A673 (cell line): ENCODE results near the gene KHDC1. TPM values are rescaled to one million over a fixed set of nuclear protein-coding genes. Genes with fewer than 3 reads are reported as not detected.
"Not testable (repeated sequence)": the region's sequence is repeated elsewhere in the genome, so short reads cannot be mapped to it uniquely, and the experiment has no call there.

ENCODE experiments used
- BruUV-seq: library from RNA; stranded (reverse); fragments of 400-500 nt; replicated peaks from 2 replicates; lab custom pipeline; 2021; lab: Mats Ljungman, UMichigan
- CTCF ChIA-PET: fragments of 300-600 bp; sonication (Branson Sonifier 250); formaldehyde crosslinking; loops from one replicate; lab custom pipeline; 2022; ENCODE audit warnings: antibody characterized with exemption; lab: Charles Lee
- POLR2A ChIA-PET: fragments of 300-600 bp; sonication (Branson Sonifier 250); formaldehyde crosslinking; loops from one replicate; lab custom pipeline; 2022; ENCODE audit warnings: antibody characterized with exemption; ENCODE audit not compliant: low non-redundant PET; lab: Charles Lee
- DNase-seq: peaks from one replicate; pipeline ENCODE4 v3.0.0-alpha.2; 2015; ENCODE audit warnings: low spot score
- H3K27ac ChIP-seq: fragments of 200-600 bp; sonication (generic); 2 replicates; pipeline ENCODE4 v1.5.1; 2016; ENCODE audit warnings: mixed run types, low read depth, mild to moderate bottlenecking, mixed read lengths, antibody characterized with exemption, low read length; ENCODE audit not compliant: poor library complexity, severe bottlenecking
- H3K27me3 ChIP-seq: fragments of 200-600 bp; sonication (generic); replicated peaks from 2 replicates; pipeline ENCODE4 v1.6.1; 2017; ENCODE audit warnings: mixed run types, low read depth, mild to moderate bottlenecking, mixed read lengths, antibody characterized with exemption, low read length; ENCODE audit not compliant: insufficient read depth, poor library complexity
- H3K36me3 ChIP-seq: fragments of 200-600 bp; sonication (generic); 2 replicates; pipeline ENCODE4 v1.6.1; 2016; ENCODE audit warnings: mixed run types, mild to moderate bottlenecking, mixed read lengths, antibody characterized with exemption, low read length; ENCODE audit not compliant: insufficient read depth, poor library complexity, severe bottlenecking
- H3K4me1 ChIP-seq: fragments of 200-600 bp; sonication (generic); 2 replicates; pipeline ENCODE4 v1.6.1; 2017; ENCODE audit warnings: mixed run types, mild to moderate bottlenecking, mixed read lengths, antibody characterized with exemption, low read length; ENCODE audit not compliant: insufficient read depth, poor library complexity, severe bottlenecking
- H3K4me3 ChIP-seq: fragments of 200-600 bp; sonication (generic); 2 replicates; pipeline ENCODE4 v1.5.1; 2016; ENCODE audit warnings: low read depth, mixed run types, mild to moderate bottlenecking, mixed read lengths, low read length; ENCODE audit not compliant: poor library complexity, severe bottlenecking
- H3K9me3 ChIP-seq: fragments of 200-600 bp; sonication (generic); 2 replicates; pipeline ENCODE4 v1.6.1; 2016; ENCODE audit warnings: mixed run types, low read depth, mild to moderate bottlenecking, mixed read lengths, antibody characterized with exemption, low read length; ENCODE audit not compliant: poor library complexity, severe bottlenecking
- EZH2 ChIP-seq: fragments of 200-600 bp; sonication (generic); IDR thresholded peaks from 2 replicates; pipeline ENCODE4 v1.6.1; 2017; ENCODE audit warnings: borderline replicate concordance, low read depth, mild to moderate bottlenecking, mixed read lengths, antibody characterized with exemption, low read length; ENCODE audit not compliant: poor library complexity, severe bottlenecking
- intact Hi-C: fragments of 100-400 bp; cut with micrococcal nuclease; formaldehyde crosslinking; loops from one replicate; pipeline ENCODE4 v1.10.0; 2022; ENCODE audit not compliant: unreplicated experiment
- total RNA-seq: library from RNA; stranded (reverse); gene quantifications from 2 replicates; pipeline ENCODE4 v1.2.3, GENCODE V29; 2021
- TF ChIP-seq, protein P1 (sequence below): fragments of 300-800, 200-600 bp; sonication (generic); conservative IDR thresholded peaks from 2 replicates; pipeline ENCODE4 v1.5.1; 2017; ENCODE audit warnings: low read depth, mild to moderate bottlenecking, antibody characterized with exemption, low read length, moderate library complexity, mixed read lengths

KHDC1 gene
- total RNA-seq, 1 experiment from 2014 or later = 11.1 TPM

DNA sequence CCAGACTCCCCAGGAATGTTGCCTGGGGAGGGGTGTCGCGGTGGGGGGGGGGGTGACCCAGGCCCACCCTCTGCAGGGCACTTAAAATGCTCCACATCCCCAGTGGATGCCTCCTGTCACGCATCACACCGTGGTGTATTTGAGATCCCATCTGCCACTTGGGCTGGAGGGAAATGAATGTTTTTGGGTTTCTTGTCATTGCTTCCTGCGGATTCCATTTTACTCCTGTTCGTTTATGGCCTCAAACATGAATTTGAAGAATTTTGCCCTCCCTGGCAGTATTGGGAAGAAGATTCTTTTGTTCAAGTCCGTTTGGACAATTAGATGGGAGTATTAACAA, 544 bp upstream of the KHDC1 start:
- Histone ChIP-seq H3K27me3 (no peaks in the 10 kb centered on the region), H3K27ac (peak overlapping the region; percentile 60), H3K4me3 (peak overlapping the region; percentile 64), H3K4me1 (peaks cover 8% of the 10 kb centered on the region), H3K9me3 (no peaks in the 10 kb centered on the region), H3K36me3 (no peaks in the 10 kb centered on the region)
- TF ChIP-seq, protein P1, sequence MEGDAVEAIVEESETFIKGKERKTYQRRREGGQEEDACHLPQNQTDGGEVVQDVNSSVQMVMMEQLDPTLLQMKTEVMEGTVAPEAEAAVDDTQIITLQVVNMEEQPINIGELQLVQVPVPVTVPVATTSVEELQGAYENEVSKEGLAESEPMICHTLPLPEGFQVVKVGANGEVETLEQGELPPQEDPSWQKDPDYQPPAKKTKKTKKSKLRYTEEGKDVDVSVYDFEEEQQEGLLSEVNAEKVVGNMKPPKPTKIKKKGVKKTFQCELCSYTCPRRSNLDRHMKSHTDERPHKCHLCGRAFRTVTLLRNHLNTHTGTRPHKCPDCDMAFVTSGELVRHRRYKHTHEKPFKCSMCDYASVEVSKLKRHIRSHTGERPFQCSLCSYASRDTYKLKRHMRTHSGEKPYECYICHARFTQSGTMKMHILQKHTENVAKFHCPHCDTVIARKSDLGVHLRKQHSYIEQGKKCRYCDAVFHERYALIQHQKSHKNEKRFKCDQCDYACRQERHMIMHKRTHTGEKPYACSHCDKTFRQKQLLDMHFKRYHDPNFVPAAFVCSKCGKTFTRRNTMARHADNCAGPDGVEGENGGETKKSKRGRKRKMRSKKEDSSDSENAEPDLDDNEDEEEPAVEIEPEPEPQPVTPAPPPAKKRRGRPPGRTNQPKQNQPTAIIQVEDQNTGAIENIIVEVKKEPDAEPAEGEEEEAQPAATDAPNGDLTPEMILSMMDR = no peak
- no peak for TF ChIP-seq EZH2
- BruUV-seq = no TSS peak
- intact Hi-C loops = no loop called here
- CTCF ChIA-PET = no interaction called here
- POLR2A ChIA-PET = interaction anchor here (0.7 kb wide), 1 partner anchor 160 kb away, joined by 5 read pairs; no protein-coding TSS in a partner anchor
- peak; percentile 14 for DNase-seq

DNA sequence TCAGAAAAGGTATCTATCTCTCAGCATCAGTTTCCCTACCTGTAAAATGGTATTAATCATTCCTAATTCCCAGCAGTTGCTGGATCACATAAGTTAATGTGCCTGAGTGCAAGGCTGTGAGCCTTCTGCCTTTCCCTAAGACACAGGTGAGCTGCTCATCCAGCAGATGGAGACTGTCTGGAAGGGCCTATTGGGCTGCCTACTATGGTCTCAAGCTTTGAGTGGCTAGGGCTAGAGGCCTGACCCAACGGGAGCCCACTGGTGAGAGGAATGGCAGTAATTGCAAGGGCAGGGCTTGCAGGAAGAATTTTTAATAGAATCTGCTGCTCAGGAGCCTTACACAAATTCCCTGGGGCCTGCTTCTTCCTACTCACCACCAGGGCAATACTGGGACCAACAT, 4.3 kb downstream of the KHDC1 start:
- no peaks in the 10 kb centered on the region for H3K9me3 ChIP-seq
- intact Hi-C loops = no loop called here
- H3K27ac ChIP-seq = no peak overlapping the region
- no peak for DNase-seq
- no peaks in the 10 kb centered on the region for H3K27me3 ChIP-seq
- ChIA-PET POLR2A (no interaction called here), CTCF (no interaction called here)
- H3K36me3 ChIP-seq = no peaks in the 10 kb centered on the region
- no peak overlapping the region for H3K4me3 ChIP-seq
- no TSS peak for BruUV-seq
- TF ChIP-seq, protein P1 = no peak
- peaks cover 6% of the 10 kb centered on the region for H3K4me1 ChIP-seq

DNA sequence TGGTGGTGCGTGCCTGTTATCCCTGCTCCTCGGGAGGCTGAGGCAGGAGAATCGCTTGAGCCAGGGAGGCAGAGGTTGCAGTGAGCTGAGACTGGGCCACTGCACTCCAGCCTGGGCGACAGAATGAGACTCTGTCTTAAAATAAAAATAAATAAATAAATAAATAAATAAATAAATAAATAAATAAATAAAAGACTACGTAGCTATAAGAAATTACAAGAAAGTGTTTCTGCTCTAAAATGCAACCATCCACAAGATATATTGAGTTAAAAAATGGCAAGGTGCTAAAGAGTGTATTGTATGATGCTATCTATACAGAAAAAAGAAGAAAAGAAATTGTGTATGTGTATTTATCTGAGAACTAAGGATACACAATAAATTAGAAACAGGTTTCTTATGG, 8.7 kb downstream of the KHDC1 start:
- POLR2A ChIA-PET, H3K36me3 ChIP-seq, H3K4me3 ChIP-seq, H3K27me3 ChIP-seq, BruUV-seq, H3K27ac ChIP-seq, H3K4me1 ChIP-seq, intact Hi-C loops, CTCF ChIA-PET, DNase-seq, H3K9me3 ChIP-seq: not testable (repeated sequence)

DNA sequence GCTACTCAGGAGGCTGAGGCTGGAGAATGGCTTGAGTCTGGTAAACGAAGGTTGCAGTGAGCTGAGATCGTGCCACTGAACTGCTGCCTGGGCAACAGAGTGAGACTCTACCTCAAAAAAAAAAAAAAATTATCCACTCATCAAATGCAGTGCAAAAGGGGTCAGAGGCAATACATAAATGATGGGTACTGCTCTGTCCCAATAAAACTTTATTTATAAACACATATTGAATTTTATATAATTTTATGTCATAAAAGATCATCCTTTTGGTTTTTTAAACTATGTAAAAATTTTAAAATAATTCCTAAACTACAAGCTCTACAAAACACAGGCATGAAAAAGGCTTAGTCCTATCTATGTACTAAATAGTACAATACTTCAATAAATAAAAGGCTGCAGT, 10.3 kb downstream of the KHDC1 start:
- no peaks in the 10 kb centered on the region for H3K9me3 ChIP-seq
- no peak for DNase-seq
- H3K27me3 ChIP-seq = no peaks in the 10 kb centered on the region
- ChIA-PET CTCF (interaction anchor here (0.9 kb wide), 1 partner anchor 400 kb away, joined by 6 read pairs; no protein-coding TSS in a partner anchor), POLR2A (no interaction called here)
- no peak for TF ChIP-seq EZH2
- TF ChIP-seq, protein P1 = no peak
- no peak overlapping the region for H3K4me3 ChIP-seq
- H3K4me1 ChIP-seq = no peaks in the 10 kb centered on the region
- H3K27ac ChIP-seq = no peak overlapping the region
- no TSS peak for BruUV-seq
- intact Hi-C loops = no loop called here
- no peaks in the 10 kb centered on the region for H3K36me3 ChIP-seq
